Keratinocyte (primary cell): ENCODE results near the gene SLC30A3. TPM values are rescaled to one million over a fixed set of nuclear protein-coding genes. Genes with fewer than 3 reads are reported as not detected.
"Not testable (repeated sequence)": the region's sequence is repeated elsewhere in the genome, so short reads cannot be mapped to it uniquely, and the experiment has no call there.

ENCODE experiments used
- DNase-seq: peaks from one replicate; pipeline ENCODE4 v3.0.0-alpha.2; 2011; ENCODE audit warnings: low read depth, missing footprints, low spot score
- FAIRE-seq: peaks from 2 replicates; lab custom pipeline; 2011; peaks lifted over from hg19 to GRCh38; lab: Jason Lieb, UNC
- H2AFZ ChIP-seq: 2 replicates; pipeline ENCODE4 v1.6.0; 2012; ENCODE audit warnings: low read length, control low read depth, inconsistent platforms; ENCODE audit not compliant: control insufficient read depth
- H3K27ac ChIP-seq: 2 replicates; pipeline ENCODE4 v1.5.1; 2011; ENCODE audit warnings: low read length; ENCODE audit not compliant: control insufficient read depth, insufficient read depth
- H3K27me3 ChIP-seq: 3 replicates; pipeline ENCODE4 v1.6.0; 2011; ENCODE audit warnings: low read length; ENCODE audit not compliant: control insufficient read depth, insufficient read depth; ENCODE audit errors: extremely low read depth
- H3K36me3 ChIP-seq, 2 experiments: 2 replicates in 1 of 2; 3 replicates in 1 of 2; pipeline ENCODE4 v1.5.1; 2011; ENCODE audit warnings: low read length in 2 of 2, mild to moderate bottlenecking in 1 of 2; ENCODE audit not compliant: control insufficient read depth in 2 of 2, insufficient read depth in 2 of 2; ENCODE audit errors: extremely low read depth in 1 of 2
- H3K4me1 ChIP-seq: 3 replicates; pipeline ENCODE4 v1.5.1; 2011; ENCODE audit warnings: low read length; ENCODE audit not compliant: control insufficient read depth, insufficient read depth; ENCODE audit errors: extremely low read depth
- H3K4me2 ChIP-seq: 3 replicates; pipeline ENCODE4 v1.6.0; 2011; ENCODE audit warnings: low read depth, low read length; ENCODE audit not compliant: control insufficient read depth, insufficient read depth; ENCODE audit errors: extremely low read depth
- H3K4me3 ChIP-seq, 3 experiments: fragments of 200-600 bp in 1 of 3; sonication (generic) in 1 of 3; 2 replicates in 2 of 3; 3 replicates in 1 of 3; pipeline ENCODE4 v1.5.1; 2011 to 2016; ENCODE audit warnings: low read length in 3 of 3, mild to moderate bottlenecking in 3 of 3, control low read depth in 2 of 3, inconsistent platforms in 1 of 3, low read depth in 1 of 3, mixed read lengths in 1 of 3, mixed run types in 1 of 3, moderate library complexity in 1 of 3; ENCODE audit not compliant: control insufficient read depth in 2 of 3, insufficient read depth in 2 of 3; ENCODE audit errors: extremely low read depth in 1 of 3
- H3K79me2 ChIP-seq: 2 replicates; pipeline ENCODE4 v1.6.0; 2012; ENCODE audit warnings: low read length; ENCODE audit not compliant: control insufficient read depth, insufficient read depth
- H3K9ac ChIP-seq: 3 replicates; pipeline ENCODE4 v1.6.0; 2011; ENCODE audit warnings: low read length; ENCODE audit not compliant: control insufficient read depth, insufficient read depth; ENCODE audit errors: extremely low read depth
- H3K9me1 ChIP-seq: 3 replicates; pipeline ENCODE4 v1.6.0; 2011; ENCODE audit warnings: low read length; ENCODE audit not compliant: control insufficient read depth, insufficient read depth; ENCODE audit errors: extremely low read depth
- H3K9me3 ChIP-seq: 2 replicates; pipeline ENCODE4 v1.5.1; 2012; ENCODE audit warnings: low read depth, low read length; ENCODE audit not compliant: control insufficient read depth
- H4K20me1 ChIP-seq: 3 replicates; pipeline ENCODE4 v1.6.0; 2011; ENCODE audit warnings: low read length; ENCODE audit not compliant: control insufficient read depth, insufficient read depth; ENCODE audit errors: extremely low read depth
- CTCF ChIP-seq, 3 experiments: IDR thresholded peaks in 1 of 3; conservative IDR thresholded peaks in 1 of 3; optimal IDR thresholded peaks in 1 of 3; 2 replicates in 2 of 3; 3 replicates in 1 of 3; pipeline versions ENCODE3 to v1.5.1; 2011; ENCODE audit warnings: low read length in 3 of 3, mild to moderate bottlenecking in 3 of 3, moderate library complexity in 2 of 3, control low read depth in 1 of 3, inconsistent platforms in 1 of 3; ENCODE audit not compliant: insufficient read depth in 2 of 3; ENCODE audit errors: extremely low read depth in 1 of 3
- EZH2 ChIP-seq: IDR thresholded peaks from one replicate; pipeline ENCODE4 v1.6.1; 2012; ENCODE audit warnings: inconsistent platforms, mild to moderate bottlenecking, low read length, moderate library complexity
- dilution Hi-C: fragments of 300-500 bp; cut with MboI; formaldehyde crosslinking; loops from one replicate; pipeline ENCODE4 v1.7.0; 2020; ENCODE audit warnings: low sequenced_read_pairs; ENCODE audit not compliant: extremely low pct_ligation_motif_present
- polyA plus RNA-seq, 5 experiments: library from polyadenylated mRNA; depleted of rRNA in 3 of 5; stranded (reverse) in 3 of 5; stranded (forward) in 1 of 5; unstranded in 1 of 5; fragments of >200 nt; gene quantifications; 1 replicate in 1 of 5; 2 replicates in 3 of 5; 3 replicates in 1 of 5; pipeline versions ENCODE4 v1.2.1 to v1.2.3, GENCODE V29; 2011 to 2012; ENCODE audit warnings: missing spikeins in 2 of 5, low read depth in 1 of 5, low replicate concordance in 1 of 5

SLC30A3 gene
- polyA plus RNA-seq, 1 donor (not counting 4 experiments of a cell fraction or from before 2014, with no cell fraction given), result not detected

GRCh38 chr2:27270131-27270530 lies 7.3 kb upstream of the SLC30A3 start:
- Histone ChIP-seq H3K9ac (no peak overlapping the region), H3K4me3 (no peak overlapping the region), H4K20me1 (no peaks in the 10 kb centered on the region), H3K36me3 (no peaks in the 10 kb centered on the region), H3K79me2 (no peaks in the 10 kb centered on the region), H3K9me1 (no peaks in the 10 kb centered on the region), H3K27ac (no peak overlapping the region), H3K27me3 (peaks cover 16% of the 10 kb centered on the region), H3K4me2 (no peak overlapping the region), H2AFZ (no peak overlapping the region), H3K4me1 (no peaks in the 10 kb centered on the region), H3K9me3 (no peaks in the 10 kb centered on the region)
- TF ChIP-seq CTCF (optimal IDR thresholded peaks at IDR 0.05 in 1 of 3, IDR thresholded peaks at IDR 0.05 in 1 of 3, conservative IDR thresholded peaks at IDR 0.05 in 1 of 3; ENCODE audit: extremely low read depth in 1 of 3, insufficient read depth in 2 of 3, low read length in 3 of 3) (no peak), EZH2 (no peak)
- dilution Hi-C loops, result no loop called here
- FAIRE-seq (no peak), DNase-seq (no peak)

GRCh38 chr2:27268296-27268695 lies 5.4 kb upstream of the SLC30A3 start:
- H3K36me3 ChIP-seq, H3K4me2 ChIP-seq, H3K79me2 ChIP-seq, H3K4me1 ChIP-seq, H2AFZ ChIP-seq, H4K20me1 ChIP-seq, DNase-seq, H3K9me1 ChIP-seq, H3K4me3 ChIP-seq, H3K9me3 ChIP-seq, FAIRE-seq, H3K9ac ChIP-seq, dilution Hi-C loops, H3K27ac ChIP-seq: not testable (repeated sequence)
- H3K27me3 ChIP-seq, result peaks cover 33% of the 10 kb centered on the region

GRCh38 chr2:27265536-27265870 lies 2.7 kb upstream of the SLC30A3 start:
- Histone ChIP-seq H3K36me3 (no peaks in the 10 kb centered on the region), H3K9ac (no peak overlapping the region), H3K9me3 (no peaks in the 10 kb centered on the region), H4K20me1 (peaks cover 2% of the 10 kb centered on the region), H2AFZ (no peak overlapping the region), H3K4me1 (peaks cover 14% of the 10 kb centered on the region), H3K9me1 (no peaks in the 10 kb centered on the region), H3K79me2 (no peaks in the 10 kb centered on the region), H3K4me3 (no peak overlapping the region), H3K4me2 (no peak overlapping the region), H3K27ac (no peak overlapping the region), H3K27me3 (peaks cover 61% of the 10 kb centered on the region)
- no peak for DNase-seq
- FAIRE-seq, result no peak
- TF ChIP-seq EZH2, result no peak
- dilution Hi-C loops, result no loop called here
